Mucosa of rectum (tissue), 2 donors: ENCODE results near the gene NAT14.
A peak's percentile ranks its signal among the peaks of the same experiment; 100 is the strongest.

Experiments used
- H3K27ac ChIP-seq, 2 donors: one replicate each; pipeline ENCODE4 v1.7.0; 2013; ENCODE audit warnings: inconsistent platforms in 2 of 2, low read depth in 2 of 2, low read length in 2 of 2
- H3K27me3 ChIP-seq, 2 donors: one replicate each; pipeline ENCODE4 v1.7.0; 2013; ENCODE audit warnings: low read length in 2 of 2; ENCODE audit not compliant: control insufficient read depth in 2 of 2, insufficient read depth in 2 of 2
- H3K36me3 ChIP-seq, 2 donors: one replicate each; pipeline ENCODE4 v1.7.0; 2013; ENCODE audit warnings: low read length in 2 of 2; ENCODE audit not compliant: control insufficient read depth in 2 of 2, insufficient read depth in 2 of 2
- H3K4me1 ChIP-seq, 2 donors: one replicate each; pipeline ENCODE4 v1.7.0; 2013; ENCODE audit warnings: low read length in 2 of 2, mild to moderate bottlenecking in 1 of 2; ENCODE audit not compliant: control insufficient read depth in 2 of 2, insufficient read depth in 2 of 2
- H3K4me3 ChIP-seq, 2 donors: one replicate each; pipeline ENCODE4 v1.7.0; 2013; ENCODE audit warnings: low read length in 2 of 2
- H3K9ac ChIP-seq, 2 donors: one replicate each; pipeline ENCODE4 v1.7.0; 2013; ENCODE audit warnings: low read length in 2 of 2, low read depth in 1 of 2, mild to moderate bottlenecking in 1 of 2
- H3K9me3 ChIP-seq, 2 donors: one replicate each; pipeline ENCODE4 v1.7.0; 2013; ENCODE audit warnings: low read length in 2 of 2; ENCODE audit not compliant: control insufficient read depth in 2 of 2
- donor health status: healthy.
- donor health status: Normal muscosa, but diverticular disease.

Gene NAT14

GRCh38 chr19:55481148-55481793, 3.7 kb upstream of the NAT14 start:
- Histone ChIP-seq H3K27me3 (no peaks in the 10 kb centered on the region), H3K27ac (no peak overlapping the region), H3K36me3 (no peaks in the 10 kb centered on the region), H3K9me3 (no peaks in the 10 kb centered on the region), H3K4me3 (no peak overlapping the region), H3K9ac (no peak overlapping the region), H3K4me1 (peaks cover 9 to 19% of the 10 kb centered on the region in 2 donors)

- Histone ChIP-seq H3K9ac (no peak overlapping the region), H3K4me1 (peaks cover 9 to 19% of the 10 kb centered on the region in 2 donors), H3K36me3 (no peaks in the 10 kb centered on the region), H3K4me3 (no peak overlapping the region), H3K9me3 (no peaks in the 10 kb centered on the region), H3K27me3 (no peaks in the 10 kb centered on the region), H3K27ac (no peak overlapping the region)
Observed at GRCh38 chr19:55481794-55482155, 3.2 kb upstream of the NAT14 start.

- no peak overlapping the region for H3K27ac ChIP-seq
- H3K27me3 ChIP-seq = no peaks in the 10 kb centered on the region
- no peaks in the 10 kb centered on the region for H3K9me3 ChIP-seq
- no peaks in the 10 kb centered on the region for H3K36me3 ChIP-seq
- H3K4me3 ChIP-seq = no peak overlapping the region
- H3K9ac ChIP-seq = no peak overlapping the region
- peaks cover 9 to 20% of the 10 kb centered on the region in 2 donors for H3K4me1 ChIP-seq
Observed at GRCh38 chr19:55482156-55482961, 2.6 kb upstream of the NAT14 start.

- H3K36me3 ChIP-seq = no peaks in the 10 kb centered on the region
- H3K4me1 ChIP-seq = peaks cover 9 to 17% of the 10 kb centered on the region in 2 donors
- H3K9me3 ChIP-seq = no peaks in the 10 kb centered on the region
Observed at GRCh38 chr19:55482967-55483705, 1.9 kb upstream of the NAT14 start.

GRCh38 chr19:55483706-55484592, 1.0 kb upstream of the NAT14 start:
- Histone ChIP-seq H3K27ac (no peak overlapping the region), H3K9me3 (no peaks in the 10 kb centered on the region), H3K9ac (no peak overlapping the region), H3K36me3 (no peaks in the 10 kb centered on the region), H3K27me3 (no peaks in the 10 kb centered on the region), H3K4me3 (peak overlapping the region in 1 of 2 donors; percentile 65), H3K4me1 (peaks cover 9 to 17% of the 10 kb centered on the region in 2 donors)

More at GRCh38 chr19:55482967-55483705, 1.9 kb upstream of the NAT14 start:
- no peak overlapping the region for H3K27ac ChIP-seq
- no peak overlapping the region for H3K9ac ChIP-seq
- no peaks in the 10 kb centered on the region for H3K27me3 ChIP-seq
- H3K4me3 ChIP-seq = no peak overlapping the region

GRCh38 chr19:55485439-55486011, 537 bp downstream of the NAT14 start:
- Histone ChIP-seq H3K27me3 (no peaks in the 10 kb centered on the region), H3K9ac (peak overlapping the region in 1 of 2 donors; percentile 33), H3K27ac (peak overlapping the region; percentile 65 to 74), H3K36me3 (no peaks in the 10 kb centered on the region), H3K4me1 (peaks cover 9 to 17% of the 10 kb centered on the region in 2 donors), H3K4me3 (peak overlapping the region; percentile 62 to 65), H3K9me3 (no peaks in the 10 kb centered on the region)

- peaks cover 0 to 4% of the 10 kb centered on the region in 2 donors for H3K27me3 ChIP-seq
- no peak overlapping the region for H3K4me3 ChIP-seq
- H3K9ac ChIP-seq = no peak overlapping the region
- peak overlapping the region; percentile 48 to 64 for H3K27ac ChIP-seq
- no peaks in the 10 kb centered on the region for H3K36me3 ChIP-seq
- peaks cover 9 to 19% of the 10 kb centered on the region in 2 donors for H3K4me1 ChIP-seq
- H3K9me3 ChIP-seq = no peaks in the 10 kb centered on the region
Observed at GRCh38 chr19:55486043-55486970, 1.3 kb downstream of the NAT14 start.

- no peak overlapping the region for H3K4me3 ChIP-seq
- peak overlapping the region; percentile 48 to 64 for H3K27ac ChIP-seq
- no peaks in the 10 kb centered on the region for H3K36me3 ChIP-seq
- H3K4me1 ChIP-seq = peaks cover 9 to 20% of the 10 kb centered on the region in 2 donors
- no peaks in the 10 kb centered on the region for H3K9me3 ChIP-seq
- peaks cover 3 to 5% of the 10 kb centered on the region in 2 donors for H3K27me3 ChIP-seq
- H3K9ac ChIP-seq = peak overlapping the region; percentile 14 to 23
Observed at GRCh38 chr19:55486971-55487923, 2.3 kb downstream of the NAT14 start.
